Hematopoietic multipotent progenitor cell treated with erythropoietin and hydrocortisone succinate and interleukin-3 and kit ligand, for 6 days (in vitro differentiated cells): ENCODE measurements around the gene CHRD.
A peak's percentile ranks its signal among the peaks of the same experiment; 100 is the strongest.

Source experiments
- DNase-seq: peaks from one replicate; pipeline ENCODE4 v3.0.0-alpha.2; 2015

Gene CHRD

DNA sequence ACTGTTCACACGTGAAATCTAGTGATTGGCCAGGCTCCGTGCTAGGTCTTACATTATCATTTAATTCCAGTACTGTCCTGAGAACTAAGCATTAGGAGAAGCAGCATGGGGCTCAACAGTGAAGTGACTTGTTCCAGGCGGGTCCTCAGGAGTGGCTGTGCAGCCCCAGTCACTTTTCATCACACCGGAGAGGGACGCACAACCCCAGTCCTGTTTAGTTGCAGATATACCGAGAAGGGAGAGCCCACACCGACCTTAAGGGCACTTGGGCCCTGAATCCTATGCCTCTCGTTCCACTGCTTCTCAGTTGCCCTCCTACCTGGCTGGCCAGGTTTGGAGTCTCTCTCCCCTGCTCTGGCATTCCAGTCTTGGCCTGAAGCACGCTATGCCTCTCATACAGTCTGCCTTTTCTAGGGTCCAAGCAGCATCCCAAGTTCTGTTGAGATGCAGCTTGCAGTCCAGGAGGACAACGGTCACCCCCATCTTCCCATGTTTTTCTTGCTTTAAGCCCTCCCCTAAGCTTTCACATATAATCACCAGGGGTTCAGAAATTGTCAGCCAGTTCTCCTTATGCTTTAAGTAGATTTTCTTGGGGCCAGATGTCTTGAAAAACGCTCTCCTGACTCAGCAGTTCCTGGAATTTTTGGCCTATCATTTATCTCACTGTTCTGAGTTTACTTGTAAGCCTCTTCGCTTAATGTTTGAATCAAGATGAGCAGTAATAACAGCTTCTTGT is 32.4 kb upstream of the CHRD start:
- DNase-seq, result peak; percentile 88

DNA sequence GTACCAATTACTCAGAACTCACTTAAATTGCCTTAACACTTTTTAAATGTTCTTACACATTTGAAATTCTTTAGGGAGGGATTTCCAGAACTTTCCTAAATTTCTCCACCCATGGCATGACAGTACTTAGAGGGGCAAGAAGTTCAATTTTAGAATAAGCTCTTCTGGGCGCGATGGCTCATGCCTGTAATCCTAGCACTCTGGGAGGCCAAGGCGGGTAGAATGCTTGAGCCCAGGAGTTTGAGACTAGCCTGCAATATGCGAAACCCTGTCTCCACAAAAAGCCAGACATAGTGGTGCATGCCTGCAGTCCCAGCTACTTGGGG is 31.8 kb upstream of the CHRD start:
- DNase-seq, result no peak

DNA sequence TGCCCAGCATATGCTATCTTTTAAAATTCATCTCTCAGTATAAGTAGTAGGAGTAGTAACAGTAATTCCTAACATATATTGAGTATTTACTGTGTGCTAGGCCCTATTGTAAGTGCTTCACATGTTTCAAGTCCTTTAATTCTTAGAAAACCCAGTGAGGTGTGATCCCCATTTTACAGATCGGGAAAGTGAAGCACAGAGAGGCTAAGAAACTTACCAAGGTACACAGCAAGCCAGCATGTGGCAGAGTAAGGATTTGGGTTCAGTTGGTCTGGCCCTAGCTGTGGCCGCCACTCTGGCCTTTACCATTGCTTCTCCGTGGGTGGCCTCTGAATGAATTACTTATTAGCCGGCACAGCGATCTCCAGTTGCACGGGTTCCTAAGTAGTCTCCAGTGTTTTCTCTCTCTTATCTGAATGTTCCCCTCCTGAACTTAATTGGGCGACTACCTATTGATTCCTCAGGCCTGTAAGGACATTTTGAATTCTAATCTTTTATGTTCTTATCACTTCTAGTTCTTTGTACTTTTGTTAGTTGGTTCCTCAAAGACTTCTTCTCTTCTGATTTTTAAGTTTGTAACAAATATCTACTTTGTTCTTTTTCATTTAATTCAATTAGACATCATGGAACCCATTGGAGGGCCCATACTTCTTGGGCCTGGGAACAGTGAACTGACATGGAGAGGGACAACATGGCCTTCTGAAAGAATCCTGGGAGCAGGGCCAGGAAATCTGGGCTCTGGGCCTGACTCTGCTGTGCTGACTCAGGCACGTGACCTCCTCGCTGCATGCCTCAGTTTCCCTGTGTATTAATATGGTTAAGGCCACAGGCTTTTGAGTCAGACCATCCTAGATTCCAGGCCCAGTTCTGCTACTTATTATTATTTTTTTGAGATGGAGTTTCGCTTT is 30.0 kb upstream of the CHRD start:
- no peak for DNase-seq

DNA sequence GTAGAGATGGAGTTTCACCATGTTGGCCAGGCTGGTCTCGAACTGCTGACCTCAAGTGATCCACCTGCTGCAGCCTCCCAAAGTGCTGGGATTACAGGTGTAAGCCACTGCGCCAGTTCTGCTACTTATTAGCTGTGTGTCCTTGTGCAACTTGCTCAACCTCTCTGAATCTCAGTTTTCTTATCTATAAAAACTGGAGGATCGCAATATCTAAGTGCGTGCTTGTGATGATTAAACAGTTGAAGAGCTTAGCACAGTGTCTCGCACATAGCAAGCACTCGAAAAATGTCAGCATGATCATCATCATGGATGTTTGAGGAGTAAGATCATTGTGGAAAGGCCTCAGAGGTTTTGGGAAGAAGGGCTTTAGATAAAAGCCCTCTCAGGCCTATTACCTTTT is 29.2 kb upstream of the CHRD start:
- no peak for DNase-seq

DNA sequence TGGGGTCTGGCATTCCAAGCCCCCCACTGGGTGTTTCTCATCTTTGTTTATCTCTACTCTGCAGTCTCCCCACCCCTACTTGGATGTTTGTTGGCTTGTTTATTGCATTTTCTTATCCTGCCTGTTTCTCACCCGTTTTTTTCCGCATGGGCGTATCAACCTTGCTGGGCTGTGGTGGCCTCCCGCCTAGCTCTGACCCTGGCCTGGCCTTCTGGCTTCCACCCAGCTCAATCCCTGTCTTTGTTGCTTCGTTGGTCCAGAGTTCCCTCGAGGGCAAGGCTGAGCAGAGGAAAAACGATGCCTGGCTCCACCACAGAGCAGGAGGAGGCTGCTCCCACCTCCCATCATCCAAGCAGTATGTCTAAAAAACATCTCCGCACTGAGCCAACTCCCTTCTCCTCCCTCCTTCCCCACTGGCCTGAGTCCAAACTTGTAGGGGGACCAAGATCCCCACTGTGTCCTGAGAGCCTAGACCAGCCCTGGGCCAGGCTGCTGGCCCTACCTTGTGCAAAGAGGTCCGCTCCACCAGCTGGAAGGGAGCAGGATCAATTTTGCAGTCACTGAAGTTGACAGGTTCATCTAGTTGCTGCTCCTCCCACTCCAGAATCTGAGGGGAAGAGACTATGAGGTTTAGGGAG is 28.2 kb upstream of the CHRD start:
- DNase-seq, result peak; percentile 37

DNA sequence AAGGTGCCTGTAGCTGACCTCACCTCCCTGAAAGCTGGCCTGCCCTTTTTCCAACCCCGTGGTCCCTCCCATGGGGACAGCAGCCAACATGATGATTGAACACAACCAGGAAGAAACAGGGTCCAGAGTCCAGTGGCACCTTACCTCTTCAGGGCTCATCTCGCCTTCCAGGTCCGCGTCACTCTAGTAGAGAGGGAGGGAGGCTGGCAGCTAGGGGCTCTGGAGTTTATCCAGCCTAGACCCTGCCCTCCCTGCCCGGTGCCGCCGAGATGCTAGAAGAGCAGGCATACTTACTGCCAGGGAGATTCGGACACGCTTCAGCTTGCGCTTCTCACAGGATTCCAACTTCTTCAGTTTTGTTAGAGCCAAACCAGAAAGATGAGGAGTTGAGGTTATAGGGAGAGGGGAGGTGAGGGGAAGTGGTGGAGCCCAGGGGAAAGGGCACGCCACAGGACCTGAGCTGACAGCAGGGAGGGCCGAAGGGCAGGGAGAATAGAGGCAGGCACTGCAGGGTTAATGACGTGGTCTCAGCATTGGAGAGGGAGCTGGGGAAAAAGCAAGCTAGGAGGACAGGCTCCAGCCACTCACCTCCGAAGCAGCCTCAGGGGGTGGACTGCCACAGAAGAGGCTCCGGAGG is 27.6 kb upstream of the CHRD start:
- no peak for DNase-seq

DNA sequence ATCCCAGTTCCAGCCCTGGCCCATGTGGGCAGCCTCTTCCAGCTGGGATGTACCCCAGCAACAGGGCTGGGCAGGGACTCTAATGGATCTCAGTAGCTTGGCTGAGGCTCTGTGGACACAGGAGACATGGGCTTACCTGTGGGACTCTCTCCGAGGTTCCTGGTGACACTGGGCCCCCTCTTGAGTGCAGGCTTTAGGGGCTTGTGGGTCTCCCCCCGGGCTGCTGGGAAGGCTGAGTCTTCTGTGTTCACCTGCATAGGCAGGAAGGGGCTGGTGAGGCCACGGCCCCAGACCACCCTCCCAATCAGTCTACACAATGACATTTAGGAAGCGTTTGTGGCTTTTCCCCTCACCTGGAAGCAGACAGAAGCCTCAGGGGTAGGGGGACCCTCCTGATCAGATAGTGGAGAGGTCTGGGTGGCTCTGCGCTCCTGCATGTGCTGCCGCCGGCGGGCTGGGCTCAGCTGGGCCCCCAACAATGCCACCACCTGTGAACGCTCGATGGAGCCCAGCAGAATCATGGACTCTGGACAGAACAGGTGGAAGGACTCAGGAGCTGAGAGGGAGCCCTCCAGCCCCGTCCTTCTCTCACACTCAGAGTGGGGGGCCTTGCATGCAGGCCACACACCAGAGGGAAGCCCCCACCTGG is 26.8 kb upstream of the CHRD start:
- no peak for DNase-seq

DNA sequence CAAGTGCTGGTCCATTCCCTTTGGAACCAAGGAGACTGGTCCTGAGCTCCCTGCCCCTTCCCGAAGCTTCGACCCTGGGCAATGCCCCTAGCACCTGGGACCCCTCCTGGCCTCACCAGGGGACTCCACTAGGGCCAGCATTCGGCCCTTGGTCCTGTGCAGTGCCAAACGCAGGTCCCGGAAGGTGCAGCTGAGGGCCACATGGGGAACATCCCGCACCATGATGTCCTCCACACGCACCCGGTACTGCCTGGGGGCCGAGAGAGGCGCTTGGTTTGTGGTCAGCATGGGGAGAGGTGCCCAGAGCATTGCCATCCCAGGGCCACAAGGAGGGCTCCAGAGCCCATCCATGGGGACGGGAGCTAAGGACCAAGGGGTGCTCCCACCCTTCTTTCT is 26.3 kb upstream of the CHRD start:
- DNase-seq, result no peak

DNA sequence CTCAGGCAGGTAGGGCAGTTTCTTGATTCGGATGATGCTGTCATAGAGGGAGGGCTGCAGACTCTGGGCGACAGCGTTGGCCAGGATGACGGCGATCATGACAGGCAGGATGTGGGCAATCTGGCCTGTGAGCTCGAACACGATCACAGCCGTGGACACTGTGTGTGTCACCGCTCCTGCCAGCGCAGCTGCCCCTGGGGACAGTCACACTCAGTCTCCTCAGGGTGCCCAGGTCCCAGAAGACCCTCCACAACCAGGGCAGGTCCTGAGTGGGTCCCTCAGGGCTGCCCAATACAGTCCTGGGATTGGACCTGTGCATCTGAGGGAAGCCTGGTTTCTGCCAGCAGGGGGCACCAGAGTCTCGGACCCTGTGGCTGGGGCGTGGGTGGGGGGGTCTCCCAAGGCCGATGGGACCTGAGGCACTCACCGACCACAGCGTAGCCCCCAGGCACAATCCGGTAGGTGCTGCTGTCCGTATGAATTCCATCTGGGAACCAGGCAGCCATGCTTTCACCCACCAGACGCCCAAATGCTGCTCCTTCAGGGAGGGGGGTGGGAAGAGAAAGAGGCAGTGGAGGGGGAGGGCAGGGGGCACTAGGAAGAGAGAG is 25.6 kb upstream of the CHRD start:
- DNase-seq, result peak; percentile 73

DNA sequence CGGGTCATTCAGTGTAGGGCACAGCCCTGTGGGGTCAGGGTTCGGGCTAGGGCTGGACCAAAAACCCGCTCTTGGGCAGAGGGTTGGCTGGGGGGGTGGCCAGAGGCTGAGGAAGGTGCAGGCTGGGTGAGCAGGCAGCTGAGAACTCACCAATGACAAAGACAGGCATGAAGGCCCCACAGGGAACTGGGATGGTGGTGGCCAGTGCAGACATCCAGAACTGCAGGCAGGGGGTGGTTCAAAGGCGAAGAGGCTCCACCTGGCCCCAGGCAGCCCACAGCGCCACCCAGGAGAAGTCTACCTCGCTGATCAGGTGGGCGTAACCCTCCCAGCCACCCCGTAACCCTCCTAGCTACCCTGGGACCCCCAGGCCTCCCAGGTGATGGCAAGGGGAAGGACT is 25.1 kb upstream of the CHRD start:
- no peak for DNase-seq

DNA sequence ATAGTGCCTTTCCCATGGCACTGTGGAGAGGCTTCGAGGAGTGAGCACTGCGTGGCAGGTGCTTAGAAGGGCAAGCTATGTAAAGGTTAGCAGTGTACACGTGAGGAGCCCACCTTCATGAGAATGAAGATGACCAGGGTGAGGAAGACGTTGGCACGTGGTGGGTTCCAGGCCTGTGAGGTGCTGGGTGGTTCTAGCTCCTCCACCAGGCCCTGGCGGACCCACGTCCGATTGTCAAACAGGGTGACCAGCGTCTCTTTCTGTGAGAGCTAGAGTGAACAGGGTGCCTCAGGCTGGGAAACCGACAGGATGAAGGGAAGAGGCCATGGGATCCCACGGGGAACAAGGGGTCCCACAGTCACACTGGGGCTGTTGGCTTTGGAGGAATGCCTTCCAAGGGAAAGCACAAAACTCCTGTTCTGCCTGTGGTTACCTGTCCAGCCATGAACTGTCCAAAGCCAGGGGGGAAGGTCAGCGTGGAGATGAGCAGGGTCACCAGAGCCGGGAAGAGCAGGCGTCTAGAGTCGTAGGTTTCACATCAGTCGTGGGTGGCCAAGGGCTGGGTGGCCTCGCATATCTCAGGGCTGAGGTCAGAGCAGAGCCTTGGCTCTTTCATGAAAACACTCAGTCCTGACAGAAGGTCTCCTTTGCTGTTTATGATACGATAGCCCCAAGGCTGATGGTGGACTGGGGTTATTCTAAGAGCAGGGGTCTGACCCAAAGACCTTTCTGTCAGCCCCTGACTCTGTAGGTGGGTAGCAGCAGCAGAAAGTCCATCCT is 24.4 kb upstream of the CHRD start:
- DNase-seq, result no peak

DNA sequence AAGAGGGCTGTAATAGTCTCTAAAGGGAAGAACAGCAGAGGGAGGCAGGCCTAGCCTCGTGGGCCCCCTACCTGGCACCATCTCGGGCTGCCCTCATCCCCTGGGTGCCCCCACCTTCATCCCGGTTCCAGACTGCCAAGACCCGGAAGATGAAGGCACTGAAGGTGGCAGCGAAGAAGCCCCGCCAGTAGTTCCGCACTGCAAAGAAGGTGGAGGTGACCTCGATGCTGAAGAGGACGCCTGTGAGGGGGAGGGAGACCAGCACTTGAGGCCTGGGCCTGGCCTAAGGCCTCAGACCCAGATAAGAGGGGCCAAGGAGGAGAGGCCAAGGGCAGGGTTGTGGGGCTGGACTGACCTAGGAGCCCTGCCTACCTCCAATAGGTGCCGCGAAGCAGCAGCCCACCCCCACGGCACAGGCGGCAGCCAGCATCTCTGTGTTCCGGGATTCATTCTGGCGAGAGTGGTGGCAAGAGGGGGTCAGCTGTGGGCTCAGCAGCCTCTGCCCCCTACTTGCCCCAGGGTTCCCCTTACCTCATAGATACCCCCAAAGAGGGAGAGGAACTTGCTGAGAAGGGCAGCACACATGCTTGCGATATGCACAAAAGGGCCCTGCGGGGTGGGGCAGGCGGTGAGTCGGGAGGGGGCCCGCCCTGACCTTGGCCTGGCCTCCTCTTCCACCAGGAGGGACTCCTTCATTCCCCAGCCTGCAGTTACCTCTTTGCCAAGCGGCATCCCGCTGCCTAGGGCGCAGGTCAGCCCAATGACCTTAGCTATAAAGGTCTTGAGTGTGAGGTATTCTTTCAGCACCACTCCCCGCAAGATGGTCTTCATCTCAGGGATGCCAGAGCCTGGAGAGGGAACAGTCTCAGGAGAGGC is 22.4 kb upstream of the CHRD start:
- DNase-seq, result no peak

DNA sequence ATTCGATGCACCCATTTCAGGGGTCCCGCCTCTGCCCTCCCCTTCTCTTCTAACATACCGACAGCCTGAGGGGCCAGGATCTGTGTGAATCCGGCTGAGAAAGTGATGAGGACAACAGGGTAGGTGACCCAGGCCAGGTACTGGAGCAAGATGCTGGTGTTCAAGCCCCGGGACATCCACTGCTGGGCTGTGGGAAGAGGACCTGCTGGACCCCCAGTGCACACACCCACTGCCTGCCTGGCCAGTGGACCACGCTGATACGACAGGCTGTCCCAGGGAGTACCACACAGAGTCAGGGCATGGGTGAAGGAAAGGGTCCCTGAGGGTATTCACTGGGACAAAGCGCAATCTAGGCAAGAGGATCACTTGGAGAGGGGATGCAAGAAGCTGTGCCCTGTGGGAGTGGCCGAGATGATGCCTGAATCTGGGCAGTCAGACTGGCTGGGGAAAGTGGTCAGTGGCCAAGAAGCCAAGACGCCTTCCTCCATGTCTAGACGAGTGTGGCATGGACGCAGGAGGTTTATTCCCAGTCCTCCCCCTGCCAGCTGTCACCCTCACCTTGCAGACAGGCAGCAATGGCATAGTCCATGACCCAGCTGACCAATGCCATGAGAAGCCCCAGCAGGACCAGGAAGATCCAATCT is 21.6 kb upstream of the CHRD start:
- DNase-seq, result no peak

DNA sequence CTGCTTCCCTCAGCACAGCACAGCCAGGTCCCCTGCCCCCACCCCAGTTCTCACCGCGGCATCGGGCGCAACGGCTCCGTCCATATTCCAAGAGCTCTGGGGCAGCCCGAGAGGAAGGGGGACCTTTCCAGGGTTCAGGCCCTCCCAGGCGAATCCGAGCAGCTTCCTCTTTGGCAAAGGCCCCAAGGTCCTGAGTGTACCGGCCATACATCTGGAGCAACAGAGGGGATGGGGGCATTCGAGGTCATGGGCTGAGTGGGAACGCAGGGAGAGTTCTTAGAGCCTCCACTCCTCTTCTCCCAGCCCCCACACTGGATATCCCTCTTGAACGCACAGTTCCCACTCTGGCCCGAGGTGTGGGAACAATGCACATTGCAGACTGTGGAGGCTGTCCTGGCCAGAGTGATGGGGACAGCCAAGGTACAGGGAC is 20.9 kb upstream of the CHRD start:
- no peak for DNase-seq

DNA sequence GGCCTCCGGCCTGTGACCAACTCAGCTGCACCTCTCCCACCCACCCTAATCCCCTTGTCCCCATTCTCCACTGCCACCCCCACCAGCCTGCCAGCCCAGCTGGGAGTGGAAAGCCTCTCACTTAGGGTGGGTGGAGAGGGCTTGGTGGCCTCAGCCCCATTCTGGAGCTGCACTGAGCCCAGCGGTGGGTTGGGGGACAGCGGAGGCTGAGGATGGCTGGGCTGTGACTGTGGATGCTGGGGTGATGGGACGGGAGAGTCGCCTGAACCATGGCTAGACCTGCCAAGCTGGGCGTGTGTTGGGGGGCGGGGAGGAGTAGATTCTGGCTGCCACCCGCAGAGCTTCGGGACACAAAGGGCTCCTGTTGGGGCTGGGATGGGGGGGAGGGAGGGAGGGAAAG is 20.2 kb upstream of the CHRD start:
- DNase-seq, result no peak

DNA sequence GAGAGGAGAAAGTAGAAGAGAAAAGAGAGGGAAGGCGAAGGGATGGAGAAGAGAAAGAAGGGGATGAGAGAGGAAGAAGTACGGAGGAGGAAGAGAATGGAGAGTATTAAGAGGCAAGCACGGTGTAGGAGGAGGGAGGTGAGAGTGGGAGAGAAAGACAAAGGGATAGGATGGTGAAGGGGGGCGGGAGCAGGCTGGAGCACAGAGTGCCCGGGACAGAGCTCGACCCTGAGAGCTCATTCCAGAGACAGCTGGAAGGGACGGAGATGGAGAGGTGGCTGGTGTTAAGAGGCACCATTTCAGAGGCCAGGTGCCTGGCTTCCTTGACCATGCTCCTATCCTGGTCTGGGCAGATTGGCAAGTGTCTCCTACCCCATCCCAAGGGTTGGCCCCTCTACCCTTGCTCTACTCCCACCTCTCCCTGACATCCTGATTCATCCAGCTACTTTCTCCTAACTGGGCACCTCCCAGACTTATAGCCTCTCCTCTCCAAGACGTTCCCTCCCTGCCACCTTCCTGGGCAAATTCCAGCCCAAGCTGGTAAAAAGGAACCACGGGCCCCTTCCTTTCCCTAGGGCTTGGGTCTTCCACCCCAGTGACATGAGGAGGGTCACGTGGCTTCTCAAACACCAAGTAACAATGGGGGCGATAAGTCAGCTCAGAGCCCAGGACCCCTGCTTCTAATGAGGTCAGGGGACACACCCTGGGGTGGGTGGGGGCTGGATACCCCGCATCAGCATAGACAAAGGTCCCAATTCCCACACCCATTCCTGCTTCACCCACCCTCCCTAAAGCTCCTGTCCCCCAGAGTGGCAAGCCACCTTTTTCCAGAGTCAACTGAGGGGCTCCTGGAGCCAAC is 19.6 kb upstream of the CHRD start:
- no peak for DNase-seq

DNA sequence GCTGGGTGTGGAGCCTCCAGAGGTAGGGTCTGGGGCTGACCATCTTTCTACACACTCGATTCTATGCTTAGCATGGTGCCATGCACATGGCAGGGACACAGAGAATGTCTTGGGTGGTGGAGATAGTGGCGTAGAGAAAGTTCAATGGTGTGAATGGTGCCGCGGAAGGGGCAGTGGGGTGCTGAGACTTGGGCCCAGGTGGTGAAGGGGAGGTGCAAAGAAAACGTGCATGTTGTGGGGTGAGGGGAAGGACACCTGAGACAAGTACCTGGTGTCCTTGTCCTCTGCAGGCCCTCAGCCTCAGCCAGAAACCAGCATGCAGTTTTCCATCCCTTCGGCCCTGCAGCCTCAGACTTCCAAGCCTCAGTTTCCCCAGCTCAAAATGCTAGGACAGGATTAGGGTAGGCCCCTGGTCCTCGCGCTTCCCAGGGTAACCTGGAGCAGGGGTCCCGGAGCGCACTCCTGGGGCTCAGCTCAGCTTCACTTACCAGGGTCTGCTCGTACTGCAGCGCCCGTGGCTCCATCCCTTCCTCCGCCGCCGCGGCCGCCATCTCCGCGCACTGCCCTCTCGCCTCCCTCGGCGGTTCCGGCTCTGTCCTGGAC is 18.8 kb upstream of the CHRD start:
- no peak for DNase-seq

DNA sequence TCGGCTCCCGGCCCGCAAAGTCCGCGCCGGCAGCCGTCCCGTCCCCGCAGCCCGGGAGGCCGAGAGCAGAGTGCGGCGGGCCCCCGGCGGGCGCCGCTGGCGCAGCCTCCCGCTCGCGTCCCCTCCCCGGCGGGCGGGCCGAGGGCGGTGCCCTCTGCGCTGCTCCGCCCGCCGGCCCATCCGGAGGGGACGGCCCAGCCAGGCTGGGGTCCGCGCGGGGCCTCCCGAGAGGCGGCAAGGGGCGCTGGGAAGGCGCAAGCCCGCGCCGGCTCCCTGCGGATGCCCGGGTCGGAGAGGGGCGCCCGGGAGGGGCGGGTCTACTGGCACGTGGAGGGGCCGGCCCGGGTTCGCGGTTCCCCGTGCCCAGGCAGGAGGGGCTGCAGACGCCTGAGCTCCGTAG is 18.3 kb upstream of the CHRD start, which contains the start of the genes CLCN2 and POLR2H:
Gene CLCN2, minus strand, starts transcription at position 74 of the 400 bp plus-strand sequence. CDS start 126 bp downstream, outside the sequence.
Gene POLR2H, plus strand, starts transcription at position 179 of the 400 bp plus-strand sequence. CDS start 1,783 bp downstream, outside the sequence.
- peak; percentile 64 for DNase-seq
